ENCODE results near the gene AKNAD1.

Gene AKNAD1

GRCh38 chr1:108862698-108863477, 6.0 kb upstream of the AKNAD1 start:
- DNase-seq: no peak

DNA sequence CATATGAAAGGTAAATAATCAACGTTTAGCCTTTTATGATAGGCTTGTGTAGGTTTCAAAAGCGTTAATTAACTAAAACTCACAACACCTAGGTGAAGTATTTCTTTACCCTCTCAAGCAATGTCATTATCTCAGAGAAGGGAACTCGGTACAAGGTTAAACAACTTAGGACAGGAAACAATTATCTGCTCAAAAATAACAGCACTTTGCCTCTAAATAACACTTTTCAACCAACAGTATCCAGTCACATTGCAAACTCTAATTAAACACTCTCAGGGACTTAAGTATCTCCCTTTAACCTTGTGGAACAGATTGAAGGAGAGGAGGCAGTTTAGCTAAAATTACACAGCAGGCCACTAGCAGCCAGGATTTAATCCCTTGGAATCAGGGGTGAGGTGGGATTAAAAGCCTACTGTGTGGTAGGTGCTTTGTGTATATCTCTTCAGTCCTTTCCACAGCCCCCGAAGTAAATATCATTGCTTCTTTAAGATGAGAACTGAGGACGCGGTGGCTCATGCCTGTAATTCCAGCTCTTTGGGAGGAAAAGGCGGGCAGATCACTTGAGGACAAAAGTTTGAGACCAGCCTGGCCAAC, 5.2 kb upstream of the AKNAD1 start:
- DNase-seq: no peak

- no peak for DNase-seq
Measured at GRCh38 chr1:108861566-108861965, 4.7 kb upstream of the AKNAD1 start.

DNA sequence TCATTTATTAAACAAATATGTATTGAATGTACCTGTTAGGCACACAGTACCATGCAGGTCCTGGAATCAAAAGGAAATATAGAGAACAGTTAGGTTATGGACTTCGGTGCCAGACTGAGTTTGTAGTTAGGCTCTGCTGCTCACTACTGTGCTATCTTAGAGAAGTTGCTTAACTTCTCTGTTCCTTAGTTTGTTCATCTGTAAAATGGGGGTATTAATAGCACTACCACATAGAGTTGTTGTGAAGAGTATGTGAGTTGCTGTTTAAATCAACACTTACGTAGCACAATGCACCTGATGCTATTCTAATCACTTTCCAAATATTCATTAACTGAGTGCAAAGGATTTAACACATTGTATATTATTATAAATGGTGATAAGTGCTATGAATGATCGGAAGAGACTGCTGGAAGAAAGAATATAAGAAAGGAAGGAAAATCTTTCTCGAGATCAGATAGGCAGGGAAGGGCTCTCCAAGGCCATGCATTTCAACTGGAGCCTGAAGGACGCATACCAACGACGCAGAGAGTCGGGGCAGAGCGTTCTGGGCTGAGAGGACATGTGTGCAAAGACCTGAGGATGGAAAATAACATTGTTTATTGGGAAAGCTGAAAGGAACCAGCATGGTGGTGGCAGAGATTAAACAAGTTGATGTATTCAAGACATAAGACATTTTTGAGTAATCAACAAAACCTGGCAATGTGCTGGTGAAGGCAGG, 3.5 kb upstream of the AKNAD1 start:
- DNase-seq: no peak

GRCh38 chr1:108858230-108858950, 1.5 kb upstream of the AKNAD1 start:
- DNase-seq: no peak

DNA sequence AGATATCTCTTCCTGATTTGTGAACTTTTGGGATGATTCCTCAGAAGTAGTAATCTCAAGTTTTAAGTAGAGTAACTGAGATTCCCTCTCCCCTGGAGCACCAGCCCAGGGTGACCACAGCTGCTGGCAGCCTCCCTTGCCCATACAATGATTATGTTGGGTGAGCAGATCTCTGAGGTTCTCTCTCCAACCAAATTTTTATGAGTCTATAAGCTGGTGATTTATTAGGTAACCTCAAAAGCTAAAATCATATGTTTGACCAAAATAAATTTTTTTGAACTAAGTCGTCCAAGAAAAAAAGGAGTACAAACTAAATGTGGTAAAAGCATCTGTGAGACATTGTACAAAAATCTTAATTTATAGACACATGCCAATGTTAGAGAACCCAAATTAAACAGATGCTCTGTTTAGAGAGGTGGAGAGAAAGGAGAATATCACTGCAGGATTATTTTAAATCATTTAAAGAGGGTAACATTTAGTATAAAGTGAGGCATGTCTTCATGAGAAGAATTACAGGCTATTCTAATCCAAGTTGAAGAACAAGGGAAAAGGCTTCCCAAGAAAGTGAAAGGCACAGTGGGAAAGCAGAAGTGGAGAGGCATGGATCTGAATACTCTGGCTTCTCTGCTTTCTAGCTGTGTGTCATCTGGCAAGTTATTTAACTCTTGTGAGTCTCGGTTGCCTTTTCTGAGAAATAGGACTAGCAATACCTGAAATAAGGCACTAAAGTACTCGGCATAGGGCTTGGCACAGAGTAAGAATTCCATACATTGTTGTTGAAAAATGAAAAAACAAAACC, 2.5 kb downstream of the AKNAD1 start:
- no peak for DNase-seq

DNA sequence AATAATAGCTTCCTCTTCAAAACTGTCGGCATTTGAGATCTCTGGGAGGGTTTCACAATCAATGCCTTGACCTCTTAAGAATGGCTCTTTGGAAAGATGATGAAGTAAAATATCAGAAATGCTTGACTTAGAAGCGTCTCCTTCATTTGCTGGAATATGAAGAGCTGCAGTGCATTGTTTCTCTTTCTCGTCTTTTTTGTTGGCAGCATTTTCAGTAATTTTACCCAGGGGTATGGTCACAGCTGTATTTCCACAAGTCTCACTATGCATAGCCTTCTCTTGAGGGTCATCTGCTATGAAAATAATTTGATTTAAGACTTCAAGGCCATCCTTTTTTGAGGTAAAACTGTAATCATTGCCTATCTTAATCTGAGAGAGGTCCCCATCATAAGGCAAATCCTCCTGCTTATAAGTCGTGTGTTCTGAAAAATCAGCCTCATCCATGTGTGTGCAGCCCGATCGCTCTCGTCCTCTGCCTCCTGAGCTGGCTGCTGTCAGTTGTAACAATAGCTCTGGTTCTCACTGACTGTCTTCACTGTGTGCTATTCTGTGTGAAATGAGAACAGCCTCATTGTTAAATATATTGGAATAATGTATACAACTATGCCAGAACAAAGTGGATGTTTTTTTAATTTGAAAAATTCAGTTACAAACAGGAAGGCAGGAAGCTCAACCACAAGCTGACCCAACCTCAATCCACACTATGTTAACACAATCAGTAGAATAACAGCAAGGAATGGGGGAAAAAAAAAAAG, 4.5 kb downstream of the AKNAD1 start:
- DNase-seq: no peak

DNA sequence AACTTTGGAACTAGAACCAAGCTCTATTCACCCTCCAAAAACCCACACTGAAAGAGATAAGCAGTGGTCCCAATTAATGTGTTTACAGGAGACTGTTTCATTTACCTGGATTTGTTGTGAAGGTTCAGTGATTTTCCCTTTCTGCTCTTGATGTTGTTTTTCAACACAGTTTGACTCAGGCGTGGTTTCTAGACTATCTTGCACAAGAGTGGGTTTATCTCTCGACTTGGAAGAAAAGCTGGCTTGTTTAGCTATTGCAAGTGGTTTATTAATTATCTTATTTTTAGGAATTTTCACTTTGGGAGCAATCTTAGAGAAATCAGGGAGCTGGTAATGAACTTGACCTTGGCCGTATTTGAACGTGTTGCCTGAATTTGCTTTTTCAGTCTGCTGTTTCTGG, 5.3 kb downstream of the AKNAD1 start:
- no peak for DNase-seq

- DNase-seq: no peak
Measured at GRCh38 chr1:108850929-108851328, 6.0 kb downstream of the AKNAD1 start.

DNA sequence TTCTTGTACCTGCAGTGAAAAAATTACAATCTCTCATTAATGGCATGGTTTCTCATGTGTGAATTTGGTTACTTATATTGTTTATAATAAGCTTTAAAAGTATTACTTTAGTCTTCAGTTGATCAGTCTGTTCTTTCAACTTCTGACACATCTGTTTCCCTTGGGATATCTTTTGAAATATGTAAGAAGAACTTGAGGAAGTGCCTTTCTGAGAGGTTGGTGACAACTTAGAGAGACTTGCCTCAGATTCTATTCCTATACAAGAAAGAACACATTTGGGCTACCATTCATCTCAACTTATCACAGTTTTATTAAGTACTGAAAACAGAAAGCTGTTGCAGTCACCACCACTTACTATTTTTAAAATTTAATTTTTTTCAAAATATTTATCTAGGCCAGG, 8.1 kb downstream of the AKNAD1 start:
- DNase-seq: no peak

DNA sequence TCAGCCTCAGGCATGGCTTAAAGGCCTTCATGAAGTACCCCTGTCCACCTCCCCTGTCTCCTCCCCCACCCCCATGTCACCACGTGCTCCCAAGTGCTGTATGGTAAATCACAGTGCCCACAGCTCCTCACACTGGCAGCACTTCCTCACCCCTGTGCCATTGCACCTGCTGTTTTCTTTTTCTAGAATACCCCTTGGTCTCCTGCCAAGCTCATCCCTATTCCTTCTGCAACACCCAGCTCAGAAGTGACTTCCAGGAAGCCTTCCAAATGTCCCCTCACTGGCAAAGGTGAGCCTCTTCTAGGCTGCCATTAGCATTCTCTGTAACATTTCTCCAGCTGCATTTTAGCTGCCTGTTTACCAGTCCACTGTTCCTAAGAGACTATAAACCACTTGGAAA, 9.4 kb downstream of the AKNAD1 start:
- no peak for DNase-seq

DNA sequence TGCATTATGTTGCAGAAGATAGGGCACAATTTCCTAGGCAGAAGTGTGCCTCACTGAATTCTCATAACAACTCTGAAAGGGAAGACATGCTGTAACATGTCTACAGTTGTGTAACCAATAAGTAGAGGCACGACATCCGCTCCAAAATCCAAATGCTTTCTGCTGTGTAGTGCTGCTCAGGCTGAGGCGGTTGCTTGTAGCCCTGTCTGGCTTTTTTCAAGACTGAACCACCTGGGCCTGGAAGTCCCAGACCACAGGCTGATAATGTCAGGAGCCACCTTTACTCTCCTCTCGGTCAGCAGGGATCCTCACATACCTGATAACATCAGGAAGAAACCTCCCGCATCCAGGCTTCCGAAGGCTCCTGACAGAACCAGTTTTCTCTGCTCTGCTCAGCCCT, 10.9 kb downstream of the AKNAD1 start:
- DNase-seq: no peak

- DNase-seq: no peak
Measured at GRCh38 chr1:108845446-108845845, 11.4 kb downstream of the AKNAD1 start.

DNA sequence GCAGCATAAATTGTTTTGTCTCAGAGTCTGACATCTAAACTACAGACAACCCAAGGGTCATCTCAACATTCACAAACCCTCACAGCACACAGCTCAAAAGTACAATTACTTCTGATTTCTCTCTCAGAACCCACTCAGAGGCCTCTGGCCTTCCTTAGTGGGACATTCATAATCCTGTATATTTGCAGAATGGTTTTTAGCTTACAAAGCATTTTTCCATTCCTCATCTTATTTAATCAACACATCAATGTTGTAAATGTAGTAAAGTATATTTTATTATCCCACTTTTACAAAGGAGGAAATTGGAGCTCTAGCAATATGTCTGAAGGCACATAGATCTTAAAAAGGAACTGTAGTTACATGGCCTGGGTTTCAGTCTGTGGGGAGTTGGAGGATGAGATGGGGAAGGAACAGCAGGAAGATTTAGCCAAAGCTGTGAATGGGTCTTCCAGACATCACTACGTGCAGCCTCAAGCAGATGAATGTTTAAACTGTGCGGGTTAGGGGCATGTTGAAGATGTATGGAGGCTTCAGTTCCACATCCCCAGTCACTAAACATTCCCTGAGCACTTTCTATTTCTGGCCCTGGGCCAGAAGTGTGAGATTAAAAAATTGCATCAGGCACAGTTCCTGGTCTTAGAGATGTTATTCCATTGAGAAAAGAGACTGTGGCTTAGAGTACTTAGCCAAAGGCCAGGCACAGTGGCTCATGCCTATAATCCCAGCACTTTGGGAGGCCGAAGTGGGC, 13.3 kb downstream of the AKNAD1 start:
- DNase-seq: no peak

- DNase-seq: no peak
Measured at GRCh38 chr1:108842525-108843181, 14.2 kb downstream of the AKNAD1 start.

DNA sequence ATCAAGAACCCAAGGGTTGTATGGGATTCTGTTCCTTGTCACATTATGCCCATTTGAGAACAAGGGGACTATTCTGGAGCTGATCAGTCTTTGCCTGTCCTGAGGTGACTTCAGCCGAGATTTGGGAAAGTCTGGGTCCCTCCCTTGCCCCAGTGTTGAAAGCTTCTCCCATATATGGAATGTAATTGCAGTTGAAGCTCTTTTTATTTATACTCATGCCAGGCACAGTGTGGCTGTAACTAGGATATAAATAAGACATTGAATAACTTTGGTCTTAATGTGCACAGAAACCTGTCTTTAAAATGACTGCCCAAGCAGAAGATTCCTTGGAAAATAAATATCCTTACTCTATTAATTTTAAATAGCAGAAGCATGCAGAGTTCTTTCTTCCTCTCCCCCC, 15.2 kb downstream of the AKNAD1 start:
- DNase-seq: no peak

DNA sequence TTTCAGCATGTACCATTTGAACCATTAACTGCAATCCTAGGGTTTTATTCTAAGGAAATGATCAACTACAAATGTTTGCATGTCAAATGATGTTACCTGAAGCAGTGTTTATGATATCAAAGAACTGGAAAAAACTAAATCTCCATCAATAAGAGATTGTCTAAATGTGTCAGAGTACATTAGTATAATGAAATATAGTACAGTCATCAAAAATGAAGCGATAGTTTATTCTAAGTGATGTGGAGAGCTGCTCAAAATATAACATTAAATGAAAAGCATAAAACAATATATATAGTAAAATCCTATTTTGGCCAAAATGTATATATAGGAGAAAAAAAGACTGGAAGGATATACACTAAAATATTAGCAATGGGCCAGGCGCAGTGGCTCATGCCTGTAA, 24.0 kb downstream of the AKNAD1 start:
- no peak for DNase-seq

GRCh38 chr1:108831225-108831624, 25.7 kb downstream of the AKNAD1 start:
- DNase-seq: no peak

- no peak for DNase-seq
Measured at GRCh38 chr1:108830119-108831008, 26.5 kb downstream of the AKNAD1 start.
